ENCODE data around the gene SPATA13.

Gene SPATA13

DNA sequence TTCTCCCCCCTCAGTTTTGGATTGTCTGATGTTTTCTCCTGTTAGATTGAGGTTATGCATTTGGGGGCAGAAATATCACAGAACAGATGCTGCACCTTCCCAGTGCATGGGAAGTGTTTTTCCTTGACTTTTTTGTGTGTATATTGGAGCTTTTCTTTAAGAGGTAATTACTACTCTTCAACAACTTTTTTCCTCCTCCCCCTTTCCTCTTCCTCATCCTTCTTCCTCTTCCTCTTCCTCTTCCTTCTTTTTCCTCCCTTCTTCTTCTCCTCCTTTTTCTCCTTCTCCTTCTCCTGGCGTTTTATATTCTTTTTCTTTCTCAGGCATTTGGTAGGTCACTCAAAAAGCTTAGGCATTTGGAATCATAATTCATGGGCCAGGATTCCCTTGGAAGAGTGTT, 18.1 kb upstream of the SPATA13 start:
- no peak for DNase-seq

DNA sequence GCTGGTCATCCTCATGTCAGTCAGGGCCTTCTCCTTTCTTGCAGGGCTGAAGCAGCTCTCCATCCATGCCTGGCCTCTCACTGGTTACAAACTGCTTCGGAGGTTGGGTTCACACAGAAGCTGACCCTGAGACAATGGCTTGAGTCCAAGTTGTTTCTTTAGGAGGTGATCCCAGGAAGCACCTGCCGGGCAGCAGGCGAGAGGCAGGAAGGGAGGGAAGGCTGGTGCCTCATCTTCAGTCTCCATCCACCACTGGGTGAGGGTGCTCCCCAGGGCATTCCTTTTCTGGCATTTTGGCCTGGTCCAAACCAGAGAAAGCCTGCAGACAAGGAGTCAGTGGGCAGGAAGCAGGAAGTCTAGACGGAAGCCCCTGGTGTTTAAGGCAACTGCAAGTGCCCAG, 17.6 kb upstream of the SPATA13 start:
- DNase-seq = no peak

DNA sequence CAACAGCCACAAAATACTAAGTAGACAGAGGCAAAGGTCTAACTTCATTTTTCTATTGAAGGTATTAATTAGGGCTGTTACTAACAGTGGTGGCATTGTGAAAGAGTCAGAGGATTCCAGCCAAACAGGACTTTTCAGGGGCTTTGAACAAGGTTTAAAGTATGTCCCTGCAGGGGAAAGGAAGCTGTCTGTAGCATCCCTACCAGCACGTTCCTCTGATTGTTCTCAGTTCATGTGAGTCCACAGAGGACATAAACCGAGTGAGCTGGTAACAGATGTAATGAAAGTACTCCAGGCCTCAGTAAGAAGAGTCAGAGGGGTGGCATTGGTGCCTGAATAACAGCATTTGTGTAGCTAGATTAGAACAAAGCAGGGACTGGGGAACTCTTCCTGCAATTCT, 15.3 kb upstream of the SPATA13 start:
- no peak for DNase-seq

DNA sequence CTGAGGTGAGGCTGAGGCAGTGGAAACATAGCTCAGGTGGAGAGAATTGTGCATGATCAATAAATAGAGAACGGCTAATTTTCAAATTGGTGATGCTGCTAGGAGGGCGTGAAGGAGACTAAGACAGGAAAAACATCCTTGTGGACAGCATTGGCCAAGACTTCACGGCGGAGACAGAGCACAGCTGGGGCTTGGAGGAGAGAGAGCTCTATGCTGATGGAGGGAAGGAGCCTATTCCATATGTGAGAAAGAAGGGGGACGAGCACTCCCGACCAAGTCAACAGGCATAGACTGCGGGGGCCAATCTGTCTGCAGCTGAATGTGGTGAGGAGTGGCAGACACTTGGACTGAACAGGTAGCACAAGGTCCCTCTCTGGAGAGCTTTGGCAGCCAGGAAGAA, 14.8 kb upstream of the SPATA13 start:
- no peak for DNase-seq

DNA sequence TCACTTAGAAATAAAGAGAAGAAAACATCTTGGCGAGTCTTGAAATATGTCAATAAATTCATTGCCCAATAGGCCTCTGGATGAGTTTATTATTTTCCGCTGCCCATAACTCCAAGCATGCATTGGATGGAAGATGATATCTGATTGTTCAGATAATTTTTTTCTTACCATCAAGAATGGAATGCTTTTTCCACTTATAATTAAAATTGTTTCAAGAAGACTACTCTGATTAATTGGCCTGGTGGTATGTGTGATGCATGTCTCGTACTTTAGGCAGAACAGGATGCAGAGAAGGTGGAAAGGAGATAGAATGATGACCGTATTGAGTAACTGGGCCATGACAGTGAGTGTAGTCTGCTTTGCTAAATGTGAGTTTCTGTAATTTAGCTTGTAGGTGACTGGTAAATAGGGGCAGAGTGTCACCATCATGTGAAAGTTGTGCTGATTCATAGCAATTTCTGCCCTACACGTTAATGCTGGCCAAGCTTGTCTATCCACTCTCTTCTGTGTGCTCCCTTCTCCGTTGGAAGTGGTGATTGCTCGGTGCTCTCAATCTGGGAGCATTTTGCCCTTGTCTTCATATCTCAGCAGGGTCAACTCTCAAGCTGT, 13.5 kb upstream of the SPATA13 start:
- no peak for DNase-seq

DNA sequence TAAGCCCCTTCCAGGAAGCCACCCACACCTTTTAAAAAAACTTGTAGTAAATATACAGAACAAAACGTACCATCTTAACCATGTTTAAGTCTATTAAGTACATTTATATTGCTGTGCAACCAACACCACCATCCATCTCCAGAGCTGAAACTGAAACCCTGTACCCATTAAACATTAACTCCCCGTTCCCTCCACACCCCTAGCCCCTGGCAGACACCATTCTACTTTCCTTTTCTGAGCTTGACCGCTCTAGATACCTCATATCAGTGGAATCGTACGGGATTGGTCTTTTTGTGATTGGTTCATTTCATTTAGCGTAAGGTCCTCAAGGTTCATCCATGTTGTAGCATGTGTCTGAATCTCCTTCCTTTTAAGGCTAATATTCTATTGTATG, 13.0 kb upstream of the SPATA13 start:
- no peak for DNase-seq

DNA sequence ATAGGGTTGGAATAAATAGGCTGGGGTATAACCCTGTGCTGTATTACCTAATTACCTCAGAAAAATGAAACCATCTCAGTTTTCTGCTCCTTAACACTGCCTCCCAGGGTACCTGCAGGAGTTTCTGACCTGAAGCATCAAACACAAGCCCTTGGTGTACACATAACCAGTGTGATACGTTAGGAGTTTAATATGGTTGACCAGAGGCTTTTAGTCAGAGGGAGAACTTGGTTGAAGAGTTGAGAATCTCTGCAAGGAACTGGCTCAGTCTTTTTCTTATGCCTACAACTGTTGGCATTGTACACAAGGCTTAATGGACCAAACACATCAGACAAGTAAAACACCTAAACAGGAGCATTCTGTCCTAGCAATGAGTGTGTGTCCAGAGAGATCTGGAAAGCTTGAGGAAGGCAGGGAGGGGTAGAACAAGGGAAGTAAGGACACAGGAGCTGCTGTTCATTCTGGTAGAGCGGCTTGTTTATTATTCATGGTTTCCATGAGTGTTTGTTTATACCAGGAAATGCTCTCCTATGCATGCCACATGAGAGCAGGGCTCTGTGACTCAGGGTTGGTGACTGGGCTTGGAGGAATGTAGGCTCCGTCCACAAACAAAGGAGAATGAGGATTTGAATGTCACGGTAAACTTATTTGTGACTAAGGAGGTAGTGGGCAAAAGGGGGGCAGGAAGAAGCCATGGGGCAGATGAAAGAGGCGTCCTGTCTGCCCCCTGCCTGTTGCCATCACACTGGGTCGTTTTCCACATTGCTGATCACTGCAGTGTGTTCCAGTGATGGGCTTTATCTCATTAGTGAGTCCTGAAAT, 11.9 kb upstream of the SPATA13 start:
- no peak for DNase-seq

DNA sequence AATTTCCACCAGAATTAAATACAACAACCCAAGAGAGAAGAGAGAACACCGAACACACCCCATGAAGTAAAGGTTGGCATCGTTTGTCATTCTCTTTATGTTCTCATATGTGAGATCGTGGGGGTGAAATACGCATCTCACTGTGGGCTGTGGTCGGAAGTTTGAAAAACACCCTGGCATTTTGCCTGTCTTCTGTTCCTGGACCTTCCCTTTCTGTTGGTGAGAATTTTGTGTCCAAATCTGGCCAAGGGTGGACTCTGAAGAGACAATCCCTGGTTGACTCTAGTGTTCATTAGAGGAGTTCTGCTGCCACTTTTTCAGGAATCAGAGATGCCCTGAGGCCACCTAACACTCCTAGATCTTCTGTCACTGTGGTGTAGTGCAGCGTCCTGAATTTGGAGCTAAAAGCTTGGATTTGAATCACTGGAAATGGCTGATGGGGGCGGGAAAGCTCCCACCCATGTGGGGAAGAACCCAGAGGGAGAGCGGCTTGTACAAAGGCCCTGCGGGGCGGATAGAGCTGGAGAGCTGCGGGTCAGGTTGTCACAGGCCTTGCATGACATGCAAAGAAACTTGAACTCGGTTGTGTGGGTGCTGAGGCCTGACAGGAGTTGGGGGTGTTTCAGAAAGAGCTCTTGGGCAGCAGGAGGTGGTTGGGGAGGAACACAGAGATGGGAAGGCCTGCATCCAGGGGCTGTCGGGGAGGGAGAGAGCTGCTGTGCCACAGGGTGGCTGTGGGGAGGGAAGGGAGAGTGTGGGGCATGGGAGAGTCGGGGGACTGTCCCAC, 11.1 kb upstream of the SPATA13 start:
- no peak for DNase-seq

DNA sequence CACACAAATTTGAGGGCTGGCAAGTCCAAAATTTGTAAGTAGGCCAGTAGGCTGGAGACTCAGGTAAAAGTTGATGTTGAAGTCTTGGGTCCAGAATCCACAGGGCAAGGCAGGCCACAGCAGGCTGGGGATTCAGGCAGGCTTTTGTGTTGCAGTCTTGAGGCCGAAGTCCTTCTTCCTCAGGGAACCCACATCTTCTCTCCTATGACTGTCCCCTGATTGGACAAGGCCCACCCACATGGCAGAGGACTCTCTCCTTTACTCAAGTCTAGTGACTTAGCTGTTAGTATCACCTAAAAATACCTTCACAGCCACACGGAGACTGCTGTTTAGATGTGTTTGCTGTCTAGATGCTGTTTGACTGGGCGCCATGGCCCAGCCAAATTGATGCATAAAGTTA, 9.9 kb upstream of the SPATA13 start:
- no peak for DNase-seq

DNA sequence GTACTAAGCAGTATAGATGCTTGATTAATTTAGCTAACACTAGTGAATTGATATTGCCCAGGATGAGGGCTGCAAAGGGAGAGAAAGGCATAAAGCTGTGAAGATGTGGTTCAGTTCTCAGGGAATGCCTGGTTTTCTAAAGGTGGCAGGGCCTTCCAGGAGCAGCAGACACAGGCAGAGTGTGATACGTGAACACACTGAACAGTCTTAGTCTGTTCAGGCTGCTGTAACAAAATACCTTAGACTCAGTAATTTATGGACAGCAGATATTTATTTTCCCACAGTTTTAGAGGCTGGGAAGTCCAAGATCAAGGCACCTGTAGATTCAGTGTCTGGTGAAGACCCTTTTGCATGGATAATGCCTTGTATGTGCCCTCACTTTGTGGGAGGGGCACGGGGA, 8.7 kb upstream of the SPATA13 start:
- no peak for DNase-seq

DNA sequence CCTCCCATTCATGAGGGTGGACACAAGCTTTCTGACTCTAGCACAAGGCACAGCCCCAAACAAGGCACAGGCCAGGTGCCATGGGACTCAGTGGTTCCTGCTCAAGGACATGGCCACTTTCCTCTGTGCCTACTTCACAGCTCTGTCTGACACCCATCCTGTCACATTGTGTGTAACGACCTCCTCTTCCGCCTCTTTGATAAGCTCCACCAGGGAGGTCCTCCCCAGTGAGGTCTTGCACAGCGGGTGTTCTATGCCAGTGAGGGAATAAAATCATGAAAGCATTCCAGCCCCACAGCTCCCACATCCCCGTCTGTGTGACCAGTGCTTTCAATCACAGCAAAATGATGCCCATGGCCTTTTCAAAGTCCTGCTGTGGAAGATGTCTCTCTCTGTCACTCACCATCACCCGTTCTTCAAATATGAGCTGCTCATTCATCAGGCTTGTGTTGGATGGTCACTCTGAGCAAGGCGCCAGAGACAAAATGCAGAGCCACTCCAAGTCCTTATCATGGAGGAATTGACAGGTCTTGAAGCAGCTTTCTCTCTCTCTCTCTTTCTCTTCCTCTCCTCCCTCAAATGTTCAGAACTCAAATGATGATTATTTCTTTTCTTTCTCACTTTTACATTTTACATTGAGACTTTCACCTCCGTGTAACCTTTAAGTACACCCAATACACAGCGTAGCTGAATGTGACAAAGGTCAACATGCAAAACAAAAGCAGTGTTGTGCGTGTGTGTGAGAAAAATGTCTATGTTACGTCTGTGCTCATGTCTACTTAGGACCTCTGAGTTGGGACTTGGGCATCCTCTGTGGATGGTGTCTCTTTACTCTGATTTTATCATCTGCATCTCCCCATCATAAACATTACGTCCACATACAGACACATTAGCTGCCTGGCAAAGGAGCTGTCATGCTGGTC, 8.0 kb upstream of the SPATA13 start:
- DNase-seq = no peak

DNA sequence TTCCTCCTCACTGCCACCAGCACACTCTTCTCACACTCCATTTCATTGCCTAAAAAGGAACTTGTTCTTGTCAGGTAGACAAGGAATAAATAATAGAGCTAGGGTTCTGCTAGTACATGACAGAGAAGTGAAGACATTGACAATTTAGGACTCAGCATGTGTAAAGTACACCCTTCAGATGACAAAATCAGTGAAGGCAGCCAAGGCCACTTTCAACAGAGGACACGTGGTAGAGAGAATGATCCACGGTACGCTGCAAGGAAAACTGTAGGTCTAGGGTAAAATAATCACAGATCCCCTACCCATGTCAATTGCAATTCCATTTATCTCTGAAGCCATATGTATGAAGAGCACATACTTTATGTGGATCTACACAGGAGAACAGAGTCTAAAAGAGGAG, 7.2 kb upstream of the SPATA13 start:
- DNase-seq = no peak

DNA sequence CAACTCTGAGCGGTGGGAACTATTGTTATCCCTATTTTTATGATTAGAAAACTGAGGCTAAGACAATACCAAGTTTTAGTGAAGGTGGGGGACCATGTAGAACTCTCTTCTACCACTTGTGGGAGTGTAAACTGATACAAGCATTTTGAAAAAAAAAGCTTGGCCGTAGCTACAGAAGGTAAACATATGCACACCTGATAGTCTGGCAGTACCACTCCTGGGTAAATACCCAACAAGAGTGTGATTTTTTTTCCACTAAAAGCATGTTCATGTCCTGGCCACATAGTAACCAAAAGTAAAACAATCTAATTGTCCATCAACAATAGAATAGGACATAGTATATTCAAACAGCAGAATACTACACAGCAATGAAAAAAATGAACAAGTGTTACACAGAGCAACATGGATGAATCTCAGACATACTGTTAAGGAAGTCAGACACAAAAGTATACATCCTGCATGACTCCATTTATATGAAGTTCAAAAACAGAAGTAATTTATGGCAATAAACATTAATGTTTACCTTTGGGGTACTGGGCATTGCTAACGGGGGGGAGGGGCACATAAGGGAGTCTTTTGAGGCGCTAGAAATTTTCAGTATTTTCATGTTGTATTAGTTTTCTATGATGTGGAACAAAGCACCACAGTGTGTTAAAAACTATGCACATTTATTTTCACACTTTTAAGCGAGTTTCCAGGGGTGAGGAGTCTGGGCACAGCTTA, 6.4 kb upstream of the SPATA13 start:
- no peak for DNase-seq

DNA sequence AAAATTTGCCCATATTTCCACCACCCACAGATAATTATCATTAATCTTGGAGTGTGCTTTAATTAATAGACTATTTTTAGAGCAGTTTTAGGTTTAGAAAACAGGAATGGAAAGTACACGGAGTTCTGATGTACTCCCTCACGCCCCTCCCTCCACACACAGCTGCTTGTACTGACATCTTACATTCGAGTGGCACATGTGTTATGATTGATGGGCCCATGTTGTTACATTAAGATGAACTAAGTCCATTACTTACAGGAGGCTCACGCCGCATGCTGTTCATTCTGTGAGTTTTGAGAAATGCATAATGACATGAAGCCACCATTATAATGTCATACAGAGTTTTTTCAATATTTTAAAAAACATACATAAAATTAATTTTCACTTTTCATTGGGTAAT, 1.2 kb upstream of the SPATA13 start:
- peak; percentile 5 to 78 for DNase-seq

DNA sequence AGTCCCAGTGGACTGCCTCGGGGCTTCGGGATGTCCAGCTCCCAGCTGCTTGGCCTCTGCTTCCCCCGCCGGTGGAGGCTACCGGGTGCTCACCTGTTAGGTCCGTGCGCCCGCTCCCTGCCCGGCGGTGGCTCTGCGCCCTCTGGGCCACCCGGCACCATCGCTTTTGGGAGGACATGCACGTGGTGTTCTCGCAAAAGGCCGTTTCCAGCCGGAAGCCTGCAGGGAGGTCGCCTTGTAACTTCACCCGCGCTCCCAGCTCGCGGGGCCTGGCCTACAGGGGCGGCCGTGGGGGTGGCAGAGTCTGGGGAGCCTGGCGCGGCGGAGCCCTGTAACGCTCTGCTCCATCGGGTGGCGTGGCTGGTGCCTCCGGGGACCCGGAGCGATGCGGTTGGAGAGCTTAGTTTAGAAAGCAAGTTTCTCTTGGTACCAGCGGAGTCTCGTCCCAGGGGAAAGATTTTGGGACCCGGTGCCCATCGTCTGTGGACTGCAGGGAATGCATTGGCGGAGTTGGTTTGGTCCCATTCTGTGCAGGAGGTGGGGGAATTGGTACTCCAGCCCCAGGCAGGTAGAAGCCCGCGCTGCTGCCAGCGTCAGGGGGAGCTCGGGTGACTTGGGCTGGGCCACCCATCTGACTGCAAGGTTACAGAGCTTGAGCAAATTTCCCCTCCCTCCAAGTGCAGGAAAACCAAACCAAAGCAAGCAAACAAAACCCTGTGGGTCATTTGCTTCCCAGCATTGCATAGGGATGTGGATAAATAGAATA, 673 bp downstream of the SPATA13 start:
- peak; percentile 29 to 77 for DNase-seq

DNA sequence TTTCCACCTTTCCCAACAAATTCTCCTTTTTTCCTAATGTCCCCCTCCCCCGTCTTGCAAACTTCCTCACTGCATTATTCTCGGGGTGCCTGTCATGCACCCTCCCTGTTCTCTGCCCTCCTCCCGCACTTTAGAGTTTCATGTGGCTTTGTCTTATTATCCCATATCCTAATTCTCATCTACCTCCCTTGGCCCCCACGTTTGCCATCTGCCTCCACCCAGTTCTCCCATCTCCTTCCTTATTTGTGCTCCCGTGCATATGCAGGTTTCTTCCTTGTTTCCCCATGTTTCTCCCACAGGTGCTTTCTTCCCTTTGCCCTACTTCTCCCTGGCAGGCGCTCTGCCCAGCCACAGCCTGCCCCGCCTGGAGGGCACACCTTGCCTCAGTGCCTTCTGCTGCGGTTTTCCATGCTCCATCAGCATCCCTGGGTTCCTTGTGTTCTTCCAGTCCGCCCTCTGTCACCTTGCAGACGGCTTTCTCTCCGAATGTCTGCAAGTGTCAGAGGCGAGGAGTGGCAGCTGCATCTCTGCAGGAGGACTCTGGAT, 1.5 kb downstream of the SPATA13 start:
- DNase-seq = peak in 1 of 2 experiments; percentile 37

DNA sequence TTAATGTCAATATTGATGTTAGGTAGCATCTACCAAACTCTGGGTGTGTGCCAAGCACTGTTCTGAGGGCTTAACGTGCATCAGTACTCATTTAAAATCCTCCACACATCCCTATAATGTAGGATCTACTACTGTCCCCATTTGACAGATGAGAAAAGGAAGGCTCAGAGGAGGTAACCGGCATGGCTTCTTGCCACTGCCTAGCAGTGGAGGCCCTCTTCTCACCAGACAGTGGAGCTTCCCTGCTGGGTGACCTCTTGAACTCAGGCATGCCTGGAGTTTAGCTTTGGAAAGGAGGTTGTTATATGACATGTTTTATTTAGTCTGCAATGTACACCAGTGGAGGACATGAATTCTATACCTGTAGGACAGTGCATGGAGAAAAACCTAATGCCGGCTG, 2.1 kb downstream of the SPATA13 start:
- DNase-seq = no peak

DNA sequence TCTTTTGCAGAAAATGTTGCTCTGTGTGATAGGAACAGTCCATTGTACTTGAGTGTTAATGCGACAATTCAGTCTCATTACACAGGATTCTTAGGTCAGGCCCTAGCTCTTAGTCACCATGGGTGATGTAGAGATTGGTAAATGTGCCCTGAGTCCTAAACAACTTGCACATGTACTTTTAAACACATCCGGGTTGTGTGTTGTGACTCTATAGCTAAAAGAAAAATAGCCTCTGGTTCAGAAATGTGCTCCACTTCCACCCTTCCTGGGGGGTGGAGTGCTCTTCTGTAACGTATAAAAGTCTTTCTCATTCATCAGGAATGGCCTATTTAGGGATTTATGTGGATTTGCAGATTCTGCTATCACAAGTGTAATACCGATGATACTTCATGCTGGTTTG, 5.2 kb downstream of the SPATA13 start:
- no peak for DNase-seq

DNA sequence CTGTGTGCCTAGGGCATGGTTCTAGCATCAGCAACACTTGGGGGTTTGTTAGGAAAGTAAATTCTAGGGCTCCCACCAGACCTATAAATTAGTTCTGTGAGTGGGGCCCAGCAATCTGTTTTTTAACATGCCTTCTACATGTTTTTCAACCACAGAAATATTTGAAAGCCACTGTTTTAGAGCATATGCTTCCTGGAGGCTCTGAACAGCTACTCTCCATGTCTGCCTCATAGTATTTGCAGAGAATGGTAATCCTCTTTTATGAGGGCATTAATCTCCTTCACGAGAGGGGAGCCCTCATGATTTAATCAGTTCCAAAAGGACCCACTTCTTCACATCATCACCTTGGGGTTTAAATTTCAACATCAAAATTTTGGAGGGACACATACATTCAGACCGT, 6.0 kb downstream of the SPATA13 start:
- DNase-seq = peak; percentile 14 to 73

DNA sequence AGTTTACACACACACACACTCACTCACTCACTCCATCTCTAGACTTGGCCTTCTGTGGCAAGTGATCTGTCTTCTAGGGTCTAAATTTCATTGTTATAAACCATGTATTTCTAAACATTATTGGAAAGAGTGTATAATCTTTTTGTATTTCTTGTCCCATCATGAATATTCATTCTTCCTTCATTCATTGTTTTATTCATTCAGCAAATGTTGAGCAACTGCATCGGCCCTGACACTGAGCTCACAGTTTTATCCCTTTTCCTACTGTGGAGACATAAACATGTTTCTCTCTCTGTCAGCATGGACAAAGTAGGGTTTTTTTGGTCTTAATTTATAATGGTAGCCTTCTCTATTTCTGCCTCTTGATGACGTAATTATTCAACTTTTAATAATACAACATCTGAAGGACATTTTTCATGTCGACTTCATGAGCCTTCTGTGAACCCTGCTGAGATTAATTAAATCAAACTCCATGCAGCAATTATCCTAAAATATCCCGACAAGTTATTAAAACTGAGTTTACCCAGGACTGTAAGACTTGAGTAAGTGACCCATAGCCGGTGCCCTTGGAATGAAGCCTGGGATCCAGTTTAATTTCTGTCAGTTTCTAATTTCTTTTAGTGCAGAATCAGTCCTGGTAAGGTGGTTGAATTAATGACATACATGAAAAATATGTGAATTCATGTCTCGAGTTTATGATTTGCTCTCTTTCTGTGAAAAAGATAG, 7.3 kb downstream of the SPATA13 start:
- DNase-seq = no peak

Measured in NCI-H524 (cell line).